D721Med (cell line): ENCODE results near the gene KCNJ14.

Source experiments
- DNase-seq: peaks from one replicate; pipeline ENCODE4 v3.0.0; 2011; ENCODE audit warnings: low spot score; ENCODE audit not compliant: insufficient read length
- FAIRE-seq: peaks from 2 replicates; lab custom pipeline; 2011; peaks lifted over from hg19 to GRCh38; lab: Jason Lieb, UNC
- TF ChIP-seq, protein P1 (sequence below): IDR thresholded peaks from 2 replicates; pipeline ENCODE4 v1.5.1; 2012; ENCODE audit warnings: mild to moderate bottlenecking, control low read depth; ENCODE audit not compliant: insufficient read depth; ENCODE audit errors: missing control alignments

The KCNJ14 gene

DNA sequence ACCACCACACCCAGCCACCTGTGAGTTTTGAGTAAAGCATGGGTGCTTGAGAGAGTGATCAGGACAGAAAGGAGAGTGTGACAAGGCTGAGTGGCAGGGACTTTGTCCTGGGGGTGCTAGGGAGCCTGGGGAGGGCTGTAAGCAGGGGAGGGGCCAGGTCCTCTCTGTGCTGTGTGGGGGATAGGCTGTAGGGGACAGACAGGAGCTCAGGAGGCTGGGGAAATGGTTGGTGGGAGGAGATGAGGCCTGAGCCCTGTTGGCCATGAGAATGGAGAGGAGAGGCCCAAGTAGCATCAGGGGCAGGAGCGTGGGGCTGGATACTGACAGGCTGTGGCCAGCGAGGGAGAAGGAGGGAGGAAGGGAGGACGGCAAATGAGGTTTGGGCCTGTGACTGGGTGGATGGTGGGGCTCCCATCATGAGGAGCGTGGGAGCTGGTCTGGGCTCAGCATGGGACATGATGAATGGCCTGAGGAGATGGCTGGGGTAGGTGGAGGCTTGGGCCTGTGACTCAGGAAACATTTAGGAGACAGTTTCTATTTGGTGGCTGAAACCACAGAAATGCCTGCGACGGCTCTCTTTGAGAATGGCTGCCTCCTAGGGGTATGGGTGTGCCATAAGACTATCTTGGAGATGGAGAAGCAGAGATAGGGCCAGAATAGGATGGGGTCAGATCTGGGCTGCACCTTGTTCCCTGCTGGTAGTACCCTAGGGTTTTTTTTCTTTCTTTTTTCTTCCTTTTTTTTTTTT lies 36.9 kb upstream of the KCNJ14 start:
- no peak for DNase-seq
- TF ChIP-seq, protein P1, sequence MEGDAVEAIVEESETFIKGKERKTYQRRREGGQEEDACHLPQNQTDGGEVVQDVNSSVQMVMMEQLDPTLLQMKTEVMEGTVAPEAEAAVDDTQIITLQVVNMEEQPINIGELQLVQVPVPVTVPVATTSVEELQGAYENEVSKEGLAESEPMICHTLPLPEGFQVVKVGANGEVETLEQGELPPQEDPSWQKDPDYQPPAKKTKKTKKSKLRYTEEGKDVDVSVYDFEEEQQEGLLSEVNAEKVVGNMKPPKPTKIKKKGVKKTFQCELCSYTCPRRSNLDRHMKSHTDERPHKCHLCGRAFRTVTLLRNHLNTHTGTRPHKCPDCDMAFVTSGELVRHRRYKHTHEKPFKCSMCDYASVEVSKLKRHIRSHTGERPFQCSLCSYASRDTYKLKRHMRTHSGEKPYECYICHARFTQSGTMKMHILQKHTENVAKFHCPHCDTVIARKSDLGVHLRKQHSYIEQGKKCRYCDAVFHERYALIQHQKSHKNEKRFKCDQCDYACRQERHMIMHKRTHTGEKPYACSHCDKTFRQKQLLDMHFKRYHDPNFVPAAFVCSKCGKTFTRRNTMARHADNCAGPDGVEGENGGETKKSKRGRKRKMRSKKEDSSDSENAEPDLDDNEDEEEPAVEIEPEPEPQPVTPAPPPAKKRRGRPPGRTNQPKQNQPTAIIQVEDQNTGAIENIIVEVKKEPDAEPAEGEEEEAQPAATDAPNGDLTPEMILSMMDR = no peak
- no peak for FAIRE-seq

DNA sequence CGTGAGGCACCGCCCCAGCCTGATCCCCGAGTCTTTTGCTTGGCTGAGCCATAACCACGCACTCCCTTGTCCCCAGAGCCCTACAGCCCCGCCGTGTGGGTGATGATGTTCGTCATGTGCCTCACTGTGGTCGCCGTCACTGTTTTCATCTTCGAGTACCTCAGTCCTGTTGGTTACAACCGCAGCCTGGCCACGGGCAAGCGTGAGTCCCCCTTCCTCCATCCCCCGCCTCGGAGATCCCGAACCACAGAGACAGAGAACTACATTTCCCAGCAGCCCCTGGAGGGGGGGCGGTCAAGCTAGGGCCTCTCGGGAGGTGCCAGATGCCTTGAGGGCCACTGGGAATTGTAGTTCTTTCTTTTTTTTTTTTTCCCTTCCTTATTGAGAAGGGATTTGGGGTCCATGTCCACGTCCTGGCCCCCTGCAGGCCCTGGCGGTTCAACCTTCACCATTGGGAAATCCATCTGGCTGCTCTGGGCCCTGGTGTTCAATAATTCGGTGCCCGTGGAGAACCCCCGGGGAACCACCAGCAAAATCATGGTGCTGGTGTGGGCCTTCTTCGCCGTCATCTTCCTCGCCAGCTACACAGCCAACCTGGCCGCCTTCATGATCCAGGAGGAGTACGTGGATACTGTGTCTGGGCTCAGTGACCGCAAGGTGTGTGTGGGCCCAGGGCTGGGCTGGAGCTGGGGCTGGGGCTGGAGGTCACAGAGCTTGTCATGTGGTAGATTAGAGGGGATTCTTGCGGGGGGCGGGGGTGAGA lies 36.0 kb upstream of the KCNJ14 start:
- DNase-seq (no peak), FAIRE-seq (no peak)
- TF ChIP-seq, protein P1 = no peak

DNA sequence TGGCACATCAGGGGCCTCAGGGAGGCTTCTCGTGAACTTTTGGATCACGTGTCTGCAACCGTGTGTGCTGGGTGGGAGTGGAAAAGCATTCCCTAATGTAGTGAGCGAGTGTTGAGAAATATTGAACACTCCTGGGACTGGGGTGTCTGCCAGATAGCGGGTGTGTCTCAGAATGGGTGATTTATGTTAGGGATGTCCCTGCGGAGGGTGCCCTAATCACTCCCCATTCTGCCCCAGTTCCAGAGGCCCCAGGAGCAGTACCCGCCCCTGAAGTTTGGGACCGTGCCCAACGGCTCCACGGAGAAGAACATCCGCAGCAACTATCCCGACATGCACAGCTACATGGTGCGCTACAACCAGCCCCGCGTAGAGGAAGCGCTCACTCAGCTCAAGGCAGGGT lies 33.8 kb upstream of the KCNJ14 start:
- TF ChIP-seq, protein P1 = no peak
- no peak for DNase-seq
- no peak for FAIRE-seq

DNA sequence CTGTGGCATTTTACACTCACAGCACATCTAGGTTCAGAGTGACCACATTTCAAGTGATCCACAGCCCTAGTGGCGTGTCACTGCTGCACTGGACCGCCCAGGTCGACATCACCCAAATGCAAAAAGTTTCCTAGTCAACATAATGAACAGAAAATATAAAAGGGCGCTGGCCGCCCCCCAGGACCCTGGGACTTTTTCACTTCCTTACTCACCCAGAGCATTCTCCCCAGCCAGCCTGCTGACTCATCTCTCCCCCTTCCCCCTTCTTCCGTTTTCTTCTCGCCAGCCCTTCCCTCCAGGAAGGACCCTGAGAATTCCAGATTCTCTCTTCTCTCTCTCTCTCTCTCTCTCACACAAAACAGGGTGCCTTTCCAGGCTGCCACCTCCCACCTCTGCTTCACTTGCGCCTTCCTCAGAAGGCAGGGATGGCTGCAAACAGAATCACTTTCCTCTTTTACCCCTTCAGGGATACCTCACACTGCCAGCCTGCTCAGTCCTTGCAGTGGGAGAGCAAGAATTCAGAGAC lies 30.6 kb upstream of the KCNJ14 start:
- FAIRE-seq (no peak), DNase-seq (no peak)
- TF ChIP-seq, protein P1 = no peak

DNA sequence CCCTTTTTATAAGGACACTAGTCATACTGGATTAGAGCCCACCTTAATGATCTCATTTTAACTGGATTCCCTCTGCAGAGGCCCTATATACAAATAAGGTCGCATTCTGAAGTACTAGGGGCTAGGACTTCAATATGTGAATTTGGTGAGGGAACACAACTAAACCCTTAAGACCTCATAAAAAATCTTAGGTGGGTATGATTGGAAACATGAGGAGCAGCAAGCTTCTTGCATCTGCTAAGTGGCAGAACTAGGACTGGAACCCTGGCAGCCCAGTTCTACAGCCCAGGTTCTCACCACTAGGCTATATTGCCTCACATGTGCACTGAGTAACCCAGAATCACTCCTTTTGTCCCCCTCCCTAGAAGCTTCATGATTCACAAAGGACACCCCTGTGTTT lies 26.7 kb upstream of the KCNJ14 start:
- DNase-seq (no peak), FAIRE-seq (no peak)
- TF ChIP-seq, protein P1 = no peak

DNA sequence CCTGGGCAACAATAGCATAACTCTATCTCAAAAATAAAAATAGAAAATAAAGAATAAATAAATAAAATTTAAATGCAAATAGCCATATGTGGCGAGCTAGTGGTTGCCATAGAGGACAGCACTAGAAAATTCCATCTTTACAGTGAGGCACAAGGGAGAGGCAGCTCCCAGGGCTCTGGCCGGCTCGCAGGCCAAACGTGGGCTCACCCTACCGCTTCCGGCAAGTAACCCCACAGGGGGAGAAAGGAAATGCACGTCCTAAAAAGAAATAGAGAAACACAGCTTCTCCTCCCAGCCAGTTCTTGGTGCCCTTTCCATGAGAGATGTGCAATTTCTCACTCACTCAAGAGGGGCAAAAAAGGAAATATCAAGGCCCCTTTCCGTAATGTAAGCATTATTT lies 22.0 kb upstream of the KCNJ14 start:
- TF ChIP-seq, protein P1 = no peak
- no peak for DNase-seq
- no peak for FAIRE-seq

DNA sequence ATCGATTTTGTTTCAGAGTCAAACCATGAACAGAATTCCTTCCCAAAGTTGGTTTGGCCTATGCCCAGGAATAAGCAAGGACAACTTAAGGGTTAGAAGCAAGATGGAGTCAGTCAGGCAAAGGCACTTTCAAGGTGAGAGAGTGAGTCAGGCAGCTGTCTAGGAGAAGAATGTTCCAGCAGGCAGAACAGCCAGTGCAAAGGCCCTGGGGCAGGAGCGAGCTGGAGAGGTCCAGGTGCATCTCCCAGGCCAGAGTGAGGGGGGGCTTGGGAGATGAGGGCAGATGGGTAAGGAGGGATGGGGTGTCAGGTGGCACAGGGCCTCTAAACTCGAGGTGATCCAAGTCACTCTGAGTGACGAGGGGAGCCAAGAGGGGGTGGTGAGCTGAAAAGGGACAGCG lies 18.8 kb upstream of the KCNJ14 start:
- DNase-seq (no peak), FAIRE-seq (no peak)
- TF ChIP-seq, protein P1 = no peak
